Heart left ventricle (tissue), 16 donors: Measurements from ENCODE around the gene DHX57. TPM values are rescaled to one million over a fixed set of nuclear protein-coding genes. Genes with fewer than 3 reads are reported as not detected.

ENCODE experiments used
- ATAC-seq, 4 donors: fragments of 200-7000 bp; cut with Tn5 transposase; one replicate each; pipeline ENCODE4 v1.9.1; 2020 to 2022; ENCODE audit warnings: moderate library complexity in 4 of 4, mild to moderate bottlenecking in 3 of 4, moderate number of reproducible peaks in 1 of 4
- DNase-seq, 5 donors: peaks; one replicate each; pipeline ENCODE4 v3.0.0-alpha.2; 2020
- H3K27ac ChIP-seq, 12 donors: fragments of 200-600 bp; sonication (generic) in 4 of 12; one replicate each; pipeline versions ENCODE4 v1.5.0 to v1.8.0; 2016 to 2022; ENCODE audit warnings: mild to moderate bottlenecking in 2 of 12
- H3K27me3 ChIP-seq, 9 donors: fragments of 200-600 bp; sonication (generic) in 2 of 9; one replicate each; pipeline versions ENCODE4 v1.5.1 to v1.8.0; 2016 to 2022; ENCODE audit warnings: mild to moderate bottlenecking in 3 of 9
- H3K36me3 ChIP-seq, 9 donors: fragments of 200-600 bp; sonication (generic) in 2 of 9; one replicate each; pipeline versions ENCODE4 v1.5.0 to v1.8.0; 2018 to 2022; ENCODE audit warnings: mild to moderate bottlenecking in 2 of 9
- H3K4me1 ChIP-seq, 12 donors: fragments of 200-600 bp; sonication (generic) in 4 of 12; one replicate each; pipeline versions ENCODE4 v1.5.0 to v1.8.0; 2016 to 2022; ENCODE audit warnings: mild to moderate bottlenecking in 3 of 12
- H3K4me3 ChIP-seq, 12 donors: fragments of 200-600 bp; sonication (generic) in 4 of 12; one replicate each; pipeline versions ENCODE4 v1.5.0 to v1.8.0; 2017 to 2022; ENCODE audit warnings: mild to moderate bottlenecking in 9 of 12, moderate library complexity in 4 of 12
- H3K9me3 ChIP-seq, 12 donors: fragments of 200-600 bp; sonication (generic) in 4 of 12; one replicate each; pipeline versions ENCODE4 v1.5.0 to v1.8.0; 2016 to 2022; ENCODE audit warnings: mild to moderate bottlenecking in 1 of 12
- CTCF ChIP-seq, 12 donors: fragments of 200-600 bp; sonication (generic) in 4 of 12; IDR thresholded peaks; one replicate each; pipeline versions ENCODE4 v1.5.0 to v1.8.0; 2018 to 2022; ENCODE audit warnings: antibody characterized with exemption in 12 of 12, mild to moderate bottlenecking in 5 of 12
- POLR2A ChIP-seq, 2 donors: fragments of 450-650 bp; IDR thresholded peaks; one replicate each; pipeline ENCODE4 v1.6.1; 2017; ENCODE audit warnings: antibody characterized with exemption in 2 of 2, mild to moderate bottlenecking in 2 of 2, moderate library complexity in 2 of 2
- WGBS, 4 donors: extraction: QIAGEN DNeasy Blood & Tissue Kit in 2 of 4; methylation state at CpG; one replicate each; pipeline versions ENCODE4 v1.1.5 to v1.1.7; 2013 to 2018; 5-methylcytosine and 5-hydroxymethylcytosine counted together
- intact Hi-C, 10 donors: fragments of 100-400 bp; cut with DNase I; formaldehyde crosslinking; loops; one replicate each; pipeline versions ENCODE4 v1.11.1 to v1.14.2; 2022
- polyA plus RNA-seq, 2 donors: library from polyadenylated mRNA; stranded (reverse); fragments of 200-250 nt; gene quantifications; one replicate each; pipeline ENCODE4 v1.2.3, GENCODE V29; 2013
- total RNA-seq, 9 donors: library from RNA; depleted of rRNA in 2 of 9; stranded (reverse); fragments of >200 nt in 2 of 9; fragmentation: NEBNext Ultra II Directional in 3 of 9; extraction: Animal tissue kit (Norgen Biotek cat#: 25700) in 3 of 9; gene quantifications; one replicate each; pipeline versions ENCODE4 v1.1.0 to v1.2.4, GENCODE V29; 2016 to 2023
- donor health status: ischemic (EF 13 %, LVEDD 7.1; RV severe dilation, severe dysfunction).
- donor health status: healthy with polysubstance abuse.
- donor health status: DM: no; HTN: yes; CAD: no.
- donor health status: DM: no; HTN: no; CAD: no.
- donor health status: ischemic (EF 25% LVEDD 6.9; RV normal size, moderate dysfunction).
- donor health status: ischemic (EF 25% LVEDD 5.7; RV mildly dilated, moderate dysfunction).
- donor health status: healthy.
- donor health status: DM: yes; HTN: yes; CAD: no.
- donor health status: ischemic (EF 35%, LVEDD 5.7; RV mildly dilated, moderate dysfunction).
- donor health status: nonischemic (EF 11% LVEDD 7.7; RV severe dilation, severe dysfunction).
- donor health status: DM: yes; HTN: yes; CAD: no.
- donor health status: PGD.
- donor health status: ischemic (EF 29% LVEDD 5.4; RV normal size, mild dysfunction).
- donor health status: nonischemic (EF 23%, LVEDD 6.1; RV moderate dilation, normal function).

The DHX57 gene
- total and polyA plus RNA-seq, 11 donors = 4.1 to 15.0 (median 9.4) TPM

- ATAC-seq (no peak), DNase-seq (no peak)
- intact Hi-C loops = loop anchor here in 1 of 10 donors (10.0 kb wide), 1 partner anchor 424 kb away; no protein-coding TSS in a partner anchor
- Histone ChIP-seq H3K4me1 (peaks cover 0 to 73% (median 42%) of the 10 kb centered on the region in 12 donors), H3K36me3 (peaks cover 0 to 60% (median 53%) of the 10 kb centered on the region in 9 donors), H3K9me3 (no peaks in the 10 kb centered on the region), H3K27me3 (no peaks in the 10 kb centered on the region), H3K27ac (peak overlapping the region in 6 of 12 donors; percentile 99), H3K4me3 (peak overlapping the region; percentile 61 to 98 (median 86))
- TF ChIP-seq POLR2A (IDR thresholded peaks at IDR 0.05) (no peak), CTCF (IDR thresholded peaks at IDR 0.05) (no peak)
- 57 to 67% (median 60%) methylated on average over 26 of the region's 26 CpGs for WGBS, 4 donors
Observed at GRCh38 chr2:38748943-38749804, 126.6 kb downstream of the DHX57 start.

- peaks cover 0 to 74% (median 43%) of the 10 kb centered on the region in 12 donors for H3K4me1 ChIP-seq
- no peak for TF ChIP-seq POLR2A (IDR thresholded peaks at IDR 0.05)
- TF ChIP-seq CTCF (IDR thresholded peaks at IDR 0.05) = no peak
- no peak for DNase-seq
- H3K4me3 ChIP-seq = peak overlapping the region in 2 of 12 donors; percentile 82 to 94
- no peaks in the 10 kb centered on the region for H3K9me3 ChIP-seq
- WGBS, 4 donors = 87 to 90% (median 87%) methylated on average over 9 of the region's 9 CpGs
- H3K27ac ChIP-seq = peak overlapping the region in 2 of 12 donors; percentile 30 to 32
- ATAC-seq = no peak
- intact Hi-C loops = loop anchor here in 1 of 10 donors (10.0 kb wide), 1 partner anchor 424 kb away; no protein-coding TSS in a partner anchor
- H3K36me3 ChIP-seq = peaks cover 0 to 68% (median 61%) of the 10 kb centered on the region in 9 donors
- no peaks in the 10 kb centered on the region for H3K27me3 ChIP-seq
Observed at GRCh38 chr2:38748391-38748790, 127.3 kb downstream of the DHX57 start.

- intact Hi-C loops = loop anchor here in 1 of 10 donors (10.0 kb wide), 1 partner anchor 423 kb away; no protein-coding TSS in a partner anchor
- DNase-seq (no peak), ATAC-seq (no peak)
- TF ChIP-seq POLR2A (IDR thresholded peaks at IDR 0.05) (no peak), CTCF (IDR thresholded peaks at IDR 0.05) (no peak)
- Histone ChIP-seq H3K36me3 (peaks cover 0 to 74% (median 65%) of the 10 kb centered on the region in 9 donors), H3K27me3 (no peaks in the 10 kb centered on the region), H3K27ac (peak overlapping the region in 2 of 12 donors; percentile 30 to 32), H3K4me3 (peak overlapping the region in 1 of 12 donors; percentile 94), H3K9me3 (no peaks in the 10 kb centered on the region), H3K4me1 (peaks cover 0 to 74% (median 44%) of the 10 kb centered on the region in 12 donors)
- WGBS, 4 donors = 54 to 65% (median 62%) methylated on average over 5 of the region's 5 CpGs
Observed at GRCh38 chr2:38747819-38748218, 127.9 kb downstream of the DHX57 start.

Other genes starting within 250 kb of the DHX57 start
- gene GALM, start 209.8 kb downstream of the DHX57 start, total RNA-seq = 10 to 100 TPM in 8 of 9 donors, 1 to 10 TPM in 1; 6.3 to 25.3 (median 11.9) TPM
- 1 to 10 TPM; 8.2 to 9.9 TPM for gene GALM, start 209.8 kb downstream of the DHX57 start, polyA plus RNA-seq
- 10 to 100 TPM; 28.1 to 75.0 (median 43.9) TPM for gene SRSF7, start 124.6 kb downstream of the DHX57 start, total RNA-seq
- gene SRSF7, start 124.6 kb downstream of the DHX57 start, polyA plus RNA-seq = 100 to 1,000 TPM in 1 of 2 donors, 10 to 100 TPM in 1; 42.2 to 101 TPM
- 1 to 10 TPM; 4.0 to 9.8 (median 7.2) TPM for gene GEMIN6, start 97.7 kb downstream of the DHX57 start, total RNA-seq
- gene GEMIN6, start 97.7 kb downstream of the DHX57 start, polyA plus RNA-seq = 1 to 10 TPM; 6.8 to 9.0 TPM
- gene MORN2, start within 50 bp of the DHX57 start, total RNA-seq = 10 to 100 TPM; 10.5 to 27.6 (median 18.7) TPM
- 10 to 100 TPM; 38.6 to 39.8 TPM for gene MORN2, start within 50 bp of the DHX57 start, polyA plus RNA-seq
- gene ARHGEF33, start 13.9 kb upstream of the DHX57 start, total RNA-seq = 1 to 10 TPM in 1 of 9 donors, under 1 TPM in 7, not detected in 1; 0.22 to 2.5 (median 0.35) TPM
- under 1 TPM; 0.18 to 0.30 TPM for gene ARHGEF33, start 13.9 kb upstream of the DHX57 start, polyA plus RNA-seq
- 10 to 100 TPM; 17.6 to 54.5 (median 29.5) TPM for gene SOS1, start 245.1 kb upstream of the DHX57 start, total RNA-seq
- 10 to 100 TPM in 1 of 2 donors, 1 to 10 TPM in 1; 4.7 to 12.7 TPM for gene SOS1, start 245.1 kb upstream of the DHX57 start, polyA plus RNA-seq